ENCODE results near the gene PLIN3.
A peak's percentile ranks its signal among the peaks of the same experiment; 100 is the strongest.

PLIN3 gene

GRCh38 chr19:4911314-4911713, 43.8 kb upstream of the PLIN3 start:
- ATAC-seq, result no peak
- TF ChIP-seq ZNF565 (CRISPR knock-in tag; conservative IDR thresholded peaks at IDR 0.05; ENCODE audit: low read depth) (no peak), TOX (CRISPR knock-in tag; IDR thresholded peaks at IDR 0.05; ENCODE audit: borderline replicate concordance) (no peak), TCF4 (CRISPR knock-in tag; IDR thresholded peaks at IDR 0.05; ENCODE audit: borderline replicate concordance) (no peak), BACH2 (CRISPR knock-in tag; IDR thresholded peaks at IDR 0.05; ENCODE audit: borderline replicate concordance) (no peak), ARNTL (CRISPR knock-in tag; IDR thresholded peaks at IDR 0.05; ENCODE audit: borderline replicate concordance, low read depth) (no peak), ZFP30 (CRISPR knock-in tag; IDR thresholded peaks at IDR 0.05) (no peak)

GRCh38 chr19:4910594-4911281, 43.3 kb upstream of the PLIN3 start:
- TF ChIP-seq TOX (CRISPR knock-in tag; IDR thresholded peaks at IDR 0.05; ENCODE audit: borderline replicate concordance) (no peak), CSDC2 (CRISPR knock-in tag; IDR thresholded peaks at IDR 0.05) (no peak), OSR1 (CRISPR knock-in tag; IDR thresholded peaks at IDR 0.05) (no peak), ZFP3 (CRISPR knock-in tag; IDR thresholded peaks at IDR 0.05) (no peak; the same call in 1 of the 2 replicates), TSHZ2 (CRISPR knock-in tag; IDR thresholded peaks at IDR 0.05) (no peak), ARNTL (CRISPR knock-in tag; IDR thresholded peaks at IDR 0.05; ENCODE audit: borderline replicate concordance, low read depth) (no peak), BACH2 (CRISPR knock-in tag; IDR thresholded peaks at IDR 0.05; ENCODE audit: borderline replicate concordance) (no peak), ZFP30 (CRISPR knock-in tag; IDR thresholded peaks at IDR 0.05) (no peak), ZC3H10 (CRISPR knock-in tag; IDR thresholded peaks at IDR 0.05) (no peak), ZNF70 (CRISPR knock-in tag; IDR thresholded peaks at IDR 0.05) (no peak), RARB (CRISPR knock-in tag; IDR thresholded peaks at IDR 0.05) (no peak), ESRRG (CRISPR knock-in tag; IDR thresholded peaks at IDR 0.05) (no peak), TCF4 (CRISPR knock-in tag; IDR thresholded peaks at IDR 0.05; ENCODE audit: borderline replicate concordance) (no peak), ZNF565 (CRISPR knock-in tag; conservative IDR thresholded peaks at IDR 0.05; ENCODE audit: low read depth) (no peak), CREB5 (CRISPR knock-in tag; IDR thresholded peaks at IDR 0.05; ENCODE audit: low read depth) (no peak), CSRNP3 (CRISPR knock-in tag; IDR thresholded peaks at IDR 0.05) (no peak)
- no peak; the same call in 2 of the 3 replicates for ATAC-seq

- TF ChIP-seq ZNF70 (CRISPR knock-in tag; IDR thresholded peaks at IDR 0.05), result no peak
- no peak for TF ChIP-seq BACH2 (CRISPR knock-in tag; IDR thresholded peaks at IDR 0.05; ENCODE audit: borderline replicate concordance)
- TF ChIP-seq PATZ1 (CRISPR knock-in tag; IDR thresholded peaks at IDR 0.05; ENCODE audit: borderline replicate concordance), result no peak
- no peak for TF ChIP-seq RARB (CRISPR knock-in tag; IDR thresholded peaks at IDR 0.05)
- no peak for TF ChIP-seq ESRRG (CRISPR knock-in tag; IDR thresholded peaks at IDR 0.05)
- no peak for TF ChIP-seq CREB5 (CRISPR knock-in tag; IDR thresholded peaks at IDR 0.05; ENCODE audit: low read depth)
- no peak for TF ChIP-seq OSR1 (CRISPR knock-in tag; IDR thresholded peaks at IDR 0.05)
- TF ChIP-seq PPARA (CRISPR knock-in tag; IDR thresholded peaks at IDR 0.05; ENCODE audit: borderline replicate concordance), result no peak
- TF ChIP-seq ZNF8 (CRISPR knock-in tag; IDR thresholded peaks at IDR 0.05), result no peak
- no peak for TF ChIP-seq ZC3H10 (CRISPR knock-in tag; IDR thresholded peaks at IDR 0.05)
- TF ChIP-seq SNAI2 (CRISPR knock-in tag; IDR thresholded peaks at IDR 0.05), result no peak
- TF ChIP-seq TOX (CRISPR knock-in tag; IDR thresholded peaks at IDR 0.05; ENCODE audit: borderline replicate concordance), result no peak
- TF ChIP-seq CSRNP3 (CRISPR knock-in tag; IDR thresholded peaks at IDR 0.05), result no peak
- peak; percentile 69 for ATAC-seq
Observed at GRCh38 chr19:4909897-4910593, 42.6 kb upstream of the PLIN3 start.

Data from SK-N-SH treated with all-trans-retinoic acid at 6 μM for 48 hours (cell line).